K562 (cell line): ENCODE measurements around the gene TMEM273. TPM values are rescaled to one million over a fixed set of nuclear protein-coding genes. Genes with fewer than 3 reads are reported as not detected.

ENCODE experiments used
- CHAMP1 ChIP-seq: fragments of 450-650 bp; IDR thresholded peaks from 2 replicates; pipeline ENCODE4 v1.6.1; 2016; ENCODE audit warnings: mild to moderate bottlenecking
- CREB3L1 ChIP-seq: fragments of 450-650 bp; IDR thresholded peaks from 2 replicates; pipeline ENCODE4 v1.6.1; 2014; ENCODE audit warnings: low read depth, mild to moderate bottlenecking, moderate library complexity, borderline replicate concordance
- ERF ChIP-seq: fragments of 450-650 bp; formaldehyde crosslinking; IDR thresholded peaks from 2 replicates; pipeline ENCODE4 v1.4.0; 2020; ENCODE audit warnings: mild to moderate bottlenecking, mixed read lengths
- HNRNPLL ChIP-seq: fragments of 200-400 bp; formaldehyde crosslinking; IDR thresholded peaks from 2 replicates; pipeline ENCODE4 v1.6.1; 2017; ENCODE audit warnings: low read length, low read depth, mild to moderate bottlenecking; ENCODE audit not compliant: poor library complexity, severe bottlenecking
- MCM5 ChIP-seq: fragments of 450-650 bp; IDR thresholded peaks from 2 replicates; pipeline ENCODE4 v1.6.1; 2016; ENCODE audit warnings: low read depth
- NFE2L1 ChIP-seq: fragments of 450-650 bp; IDR thresholded peaks from 2 replicates; pipeline ENCODE4 v1.6.1; 2016; ENCODE audit warnings: missing genetic modification characterization, low read depth, mild to moderate bottlenecking, missing compliant biosample characterization, moderate library complexity, borderline replicate concordance
- STAT6 ChIP-seq: sonication (generic); formaldehyde crosslinking; IDR thresholded peaks from 2 replicates; pipeline ENCODE4 v1.8.1; 2023; ENCODE audit warnings: mild to moderate bottlenecking, missing genetic modification reagents
- ZBTB8A ChIP-seq: fragments of 450-650 bp; IDR thresholded peaks from 2 replicates; pipeline ENCODE4 v1.6.1; 2018; ENCODE audit warnings: mild to moderate bottlenecking, moderate library complexity; ENCODE audit not compliant: partially characterized antibody
- ZNF324 ChIP-seq: fragments of 250-450 bp; sonication (Bioruptor Pico); IDR thresholded peaks from 2 replicates; pipeline ENCODE4 v1.4.0; 2020; ENCODE audit warnings: mild to moderate bottlenecking
- polyA plus RNA-seq, 8 experiments: library from polyadenylated mRNA; depleted of rRNA in 4 of 8; stranded (reverse) in 5 of 8; unstranded in 3 of 8; fragments of >200 nt; fragmentation: Nextera tagmentation in 2 of 8; fragmentation: Illumina TruSeq in 1 of 8; extraction: Ambion mirVana in 2 of 8; extraction: Trizol in 1 of 8; gene quantifications; 2 replicates each; pipeline versions ENCODE4 v1.2.1 to v1.2.3, GENCODE V29; 2011 to 2014; ENCODE audit warnings: inconsistent platforms in 1 of 8, missing spikeins in 1 of 8
- total RNA-seq, 7 experiments: library from RNA; depleted of rRNA in 6 of 7; stranded (reverse); fragments of >200 nt in 6 of 7; fragmentation: Illumina TruSeq in 2 of 7; extraction: Trizol in 2 of 7; gene quantifications; 2 replicates each; pipeline versions ENCODE4 v1.2.1 to v1.2.3, GENCODE V29; 2011 to 2021; ENCODE audit warnings: low replicate concordance in 1 of 7
- TF ChIP-seq, protein P1 (sequence below): fragments of 450-650 bp; IDR thresholded peaks from 2 replicates; pipeline ENCODE4 v1.6.1; 2017; ENCODE audit warnings: antibody characterized with exemption
- TF ChIP-seq, protein P2 (sequence below): fragments of 450-650 bp; IDR thresholded peaks from 2 replicates; pipeline ENCODE4 v1.6.1; 2017; ENCODE audit warnings: antibody characterized with exemption, mild to moderate bottlenecking

TMEM273 gene
- total and polyA plus RNA-seq, 9 of the 15 experiments (the other 6 are each of a cell fraction or from before 2014, with no cell fraction given), result 39.2 to 131 (median 95.6) TPM

GRCh38 chr10:49174261-49174925 is 13.8 kb downstream of the TMEM273 start (continued):
- TF ChIP-seq, protein P1, sequence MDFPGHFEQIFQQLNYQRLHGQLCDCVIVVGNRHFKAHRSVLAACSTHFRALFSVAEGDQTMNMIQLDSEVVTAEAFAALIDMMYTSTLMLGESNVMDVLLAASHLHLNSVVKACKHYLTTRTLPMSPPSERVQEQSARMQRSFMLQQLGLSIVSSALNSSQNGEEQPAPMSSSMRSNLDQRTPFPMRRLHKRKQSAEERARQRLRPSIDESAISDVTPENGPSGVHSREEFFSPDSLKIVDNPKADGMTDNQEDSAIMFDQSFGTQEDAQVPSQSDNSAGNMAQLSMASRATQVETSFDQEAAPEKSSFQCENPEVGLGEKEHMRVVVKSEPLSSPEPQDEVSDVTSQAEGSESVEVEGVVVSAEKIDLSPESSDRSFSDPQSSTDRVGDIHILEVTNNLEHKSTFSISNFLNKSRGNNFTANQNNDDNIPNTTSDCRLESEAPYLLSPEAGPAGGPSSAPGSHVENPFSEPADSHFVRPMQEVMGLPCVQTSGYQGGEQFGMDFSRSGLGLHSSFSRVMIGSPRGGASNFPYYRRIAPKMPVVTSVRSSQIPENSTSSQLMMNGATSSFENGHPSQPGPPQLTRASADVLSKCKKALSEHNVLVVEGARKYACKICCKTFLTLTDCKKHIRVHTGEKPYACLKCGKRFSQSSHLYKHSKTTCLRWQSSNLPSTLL, result no peak
- TF ChIP-seq CREB3L1, result peak; percentile 60; the same call in 1 of the 2 replicates
- TF ChIP-seq, protein P2, sequence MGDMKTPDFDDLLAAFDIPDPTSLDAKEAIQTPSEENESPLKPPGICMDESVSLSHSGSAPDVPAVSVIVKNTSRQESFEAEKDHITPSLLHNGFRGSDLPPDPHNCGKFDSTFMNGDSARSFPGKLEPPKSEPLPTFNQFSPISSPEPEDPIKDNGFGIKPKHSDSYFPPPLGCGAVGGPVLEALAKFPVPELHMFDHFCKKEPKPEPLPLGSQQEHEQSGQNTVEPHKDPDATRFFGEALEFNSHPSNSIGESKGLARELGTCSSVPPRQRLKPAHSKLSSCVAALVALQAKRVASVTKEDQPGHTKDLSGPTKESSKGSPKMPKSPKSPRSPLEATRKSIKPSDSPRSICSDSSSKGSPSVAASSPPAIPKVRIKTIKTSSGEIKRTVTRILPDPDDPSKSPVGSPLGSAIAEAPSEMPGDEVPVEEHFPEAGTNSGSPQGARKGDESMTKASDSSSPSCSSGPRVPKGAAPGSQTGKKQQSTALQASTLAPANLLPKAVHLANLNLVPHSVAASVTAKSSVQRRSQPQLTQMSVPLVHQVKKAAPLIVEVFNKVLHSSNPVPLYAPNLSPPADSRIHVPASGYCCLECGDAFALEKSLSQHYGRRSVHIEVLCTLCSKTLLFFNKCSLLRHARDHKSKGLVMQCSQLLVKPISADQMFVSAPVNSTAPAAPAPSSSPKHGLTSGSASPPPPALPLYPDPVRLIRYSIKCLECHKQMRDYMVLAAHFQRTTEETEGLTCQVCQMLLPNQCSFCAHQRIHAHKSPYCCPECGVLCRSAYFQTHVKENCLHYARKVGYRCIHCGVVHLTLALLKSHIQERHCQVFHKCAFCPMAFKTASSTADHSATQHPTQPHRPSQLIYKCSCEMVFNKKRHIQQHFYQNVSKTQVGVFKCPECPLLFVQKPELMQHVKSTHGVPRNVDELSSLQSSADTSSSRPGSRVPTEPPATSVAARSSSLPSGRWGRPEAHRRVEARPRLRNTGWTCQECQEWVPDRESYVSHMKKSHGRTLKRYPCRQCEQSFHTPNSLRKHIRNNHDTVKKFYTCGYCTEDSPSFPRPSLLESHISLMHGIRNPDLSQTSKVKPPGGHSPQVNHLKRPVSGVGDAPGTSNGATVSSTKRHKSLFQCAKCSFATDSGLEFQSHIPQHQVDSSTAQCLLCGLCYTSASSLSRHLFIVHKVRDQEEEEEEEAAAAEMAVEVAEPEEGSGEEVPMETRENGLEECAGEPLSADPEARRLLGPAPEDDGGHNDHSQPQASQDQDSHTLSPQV, result peak; percentile 66
- no peak for TF ChIP-seq STAT6 (CRISPR knock-in tag)
- no peak for TF ChIP-seq MCM5
- TF ChIP-seq ZBTB8A, result no peak
- TF ChIP-seq NFE2L1 (tag), result peak; percentile 88
- no peak for TF ChIP-seq ERF (CRISPR knock-in tag)
- no peak for TF ChIP-seq HNRNPLL
- no peak for TF ChIP-seq ZNF324 (CRISPR knock-in tag)
- no peak for TF ChIP-seq CHAMP1
